HK-2 (cell line): Measurements from ENCODE around the gene PEX6.
"Not testable (repeated sequence)": the region's sequence is repeated elsewhere in the genome, so short reads cannot be mapped to it uniquely, and the experiment has no call there.

Source experiments
- DNase-seq: peaks from one replicate; pipeline ENCODE4 v3.0.0-alpha.2; 2018; ENCODE audit not compliant: unreplicated experiment

PEX6 gene

GRCh38 chr6:42978839-42979522, at the start of gene PEX6:
PEX6 (minus strand) TSS chr6:42979181; CDS start chr6:42979150, 31 bp downstream.
- DNase-seq: peak; percentile 90

- DNase-seq: no peak
Observed at GRCh38 chr6:43026365-43026764, 47.4 kb upstream of the PEX6 start.

DNA sequence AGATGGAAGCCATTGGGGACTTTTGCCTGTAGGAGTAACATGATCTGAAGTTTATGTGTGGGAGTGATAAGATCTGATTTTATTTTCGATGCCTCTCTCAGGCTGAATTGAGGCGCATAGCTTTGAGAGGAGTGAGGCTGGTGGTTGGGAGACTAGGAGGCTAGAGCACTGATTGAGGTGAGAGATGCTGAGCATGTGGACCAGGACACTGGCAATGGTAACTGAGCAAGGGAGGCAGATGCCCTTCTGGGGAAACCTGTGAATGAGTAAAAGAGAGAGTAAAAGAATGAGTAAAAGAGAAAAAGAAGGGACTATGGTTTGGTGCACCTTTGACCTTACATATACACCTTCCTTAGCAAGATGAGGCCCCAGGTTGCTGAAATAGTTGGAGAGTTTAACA, 45.5 kb upstream of the PEX6 start:
- DNase-seq: no peak

DNA sequence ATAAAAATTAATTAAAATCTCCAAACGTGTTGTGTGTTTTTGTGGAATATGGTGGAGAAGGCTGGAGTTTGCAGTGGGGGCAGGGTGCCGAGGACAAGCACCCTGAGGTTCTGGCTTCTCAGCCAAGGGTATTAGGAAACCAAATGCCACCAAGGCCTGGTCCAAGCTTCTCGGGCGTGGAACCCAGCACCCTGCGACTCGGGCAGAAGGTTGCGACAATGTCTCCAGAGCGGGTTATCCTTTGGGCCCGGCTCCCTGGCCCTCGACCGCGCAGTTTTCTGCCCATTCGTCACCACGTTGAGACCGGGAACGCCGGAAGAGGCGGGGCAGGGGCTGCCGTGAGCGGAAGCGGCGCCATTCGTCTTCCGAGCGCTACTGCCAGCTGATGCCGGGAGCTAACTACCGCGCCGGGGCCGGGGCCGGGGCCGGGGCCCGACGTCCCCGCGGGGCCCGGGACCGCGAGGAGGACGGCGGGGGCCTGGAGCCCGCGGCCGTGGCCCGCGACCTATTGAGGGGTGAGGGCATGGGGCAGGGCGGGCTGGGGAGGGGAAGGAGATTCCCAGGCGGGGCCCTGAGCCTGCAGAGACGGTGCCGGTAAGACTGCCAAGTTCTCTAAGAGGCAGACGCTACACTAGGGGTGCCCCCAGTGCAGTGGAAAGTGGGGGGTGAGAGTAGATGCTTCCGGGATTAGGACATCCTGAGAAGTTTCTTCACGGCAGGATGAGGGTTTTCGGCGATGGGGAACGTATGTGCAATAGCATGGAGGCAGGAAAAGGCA, 42.5 kb upstream of the PEX6 start, which contains the start of gene RRP36:
TSS of gene RRP36 (plus strand) at position 354 of the 778 bp plus-strand sequence. CDS start at position 386, 32 bp downstream.
- peak; percentile 84 for DNase-seq

GRCh38 chr6:43020847-43021246, 41.9 kb upstream of the PEX6 start:
- no peak for DNase-seq

DNA sequence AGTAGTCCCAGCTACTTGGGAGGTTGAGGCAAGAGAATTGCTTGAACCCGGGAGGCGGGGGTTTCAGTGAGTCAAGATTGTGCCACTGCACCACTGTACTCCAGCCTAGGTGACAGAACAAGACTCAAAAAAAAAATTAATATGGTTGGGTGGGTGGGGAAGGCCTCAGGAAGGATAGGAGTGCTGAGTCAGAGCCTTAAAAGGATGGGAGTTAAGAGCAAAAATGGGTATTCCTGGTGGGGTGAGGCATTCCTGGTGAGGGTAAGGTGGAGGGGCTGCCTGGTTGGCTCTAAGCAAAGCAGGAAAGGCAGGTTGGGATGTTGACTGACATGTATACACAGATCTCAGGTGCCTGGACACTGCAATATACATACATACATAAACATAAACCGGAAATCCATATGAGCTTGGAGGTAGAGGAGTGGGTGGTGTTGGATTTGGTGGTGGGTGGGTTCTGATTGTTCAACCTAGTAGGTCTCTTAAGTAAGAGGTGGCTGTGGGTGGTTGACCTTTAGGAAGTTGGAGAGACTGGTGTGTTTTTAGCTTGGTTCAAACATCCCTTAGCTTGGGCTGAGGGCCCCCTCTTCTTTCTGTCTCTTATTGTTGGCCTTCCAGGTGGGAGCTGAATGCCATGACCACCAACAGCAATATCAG, 41.2 kb upstream of the PEX6 start:
- DNase-seq: no peak

- no peak for DNase-seq
Observed at GRCh38 chr6:43019152-43019551, 40.2 kb upstream of the PEX6 start.

DNA sequence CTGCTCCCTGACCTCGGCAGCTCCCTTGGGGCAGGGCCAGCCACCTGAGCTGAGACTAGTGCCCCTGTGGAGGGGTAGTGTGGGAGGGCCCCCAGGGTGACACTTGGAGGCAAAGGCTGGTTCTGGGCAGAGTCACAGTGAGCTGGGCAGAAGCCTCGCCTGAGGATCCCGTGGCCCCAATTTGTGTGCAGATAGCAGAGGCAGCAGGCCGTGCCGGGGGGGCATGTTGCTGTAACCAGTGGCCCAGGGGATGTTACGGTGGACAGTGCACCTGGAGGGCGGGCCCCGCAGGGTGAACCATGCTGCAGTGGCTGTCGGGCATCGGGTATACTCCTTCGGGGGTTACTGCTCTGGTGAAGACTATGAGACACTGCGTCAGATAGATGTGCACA, 38.0 kb upstream of the PEX6 start:
- DNase-seq: no peak

DNA sequence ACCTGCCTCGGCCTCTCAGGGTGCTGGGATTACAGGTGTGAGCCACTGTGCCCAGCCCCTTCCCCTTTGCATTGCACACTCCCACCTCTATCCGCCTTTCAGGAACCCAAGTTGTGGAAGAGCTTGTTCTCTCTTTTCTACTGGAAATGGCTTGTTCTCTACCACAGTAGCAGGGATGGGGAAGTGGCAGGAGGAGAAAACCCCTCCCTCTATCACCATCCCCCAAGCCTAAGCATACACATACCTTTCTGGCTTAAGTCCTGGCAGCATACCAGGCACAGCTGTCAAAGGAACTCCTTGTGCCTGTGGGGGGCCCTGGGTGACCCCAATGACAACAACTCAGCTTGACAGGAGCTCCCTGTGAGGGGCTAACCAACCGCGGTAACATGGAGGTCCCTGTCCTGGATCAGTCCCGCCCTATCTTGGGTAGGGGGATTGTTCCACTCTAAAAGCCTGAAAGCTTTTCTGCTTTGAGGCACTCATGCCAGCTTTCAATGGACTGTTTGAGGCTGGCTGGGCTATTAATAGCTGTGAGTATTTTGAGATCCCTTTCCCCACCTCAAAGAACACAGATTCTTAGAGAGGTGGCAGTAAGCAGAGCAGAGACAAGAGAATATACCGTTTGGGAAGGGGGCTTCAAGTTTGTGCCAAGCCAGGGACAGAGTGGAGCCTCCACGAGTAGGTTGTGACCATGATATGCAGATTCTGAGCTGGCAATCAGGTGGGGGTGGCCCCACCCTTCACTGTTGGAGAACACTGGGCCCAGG, 37.4 kb upstream of the PEX6 start:
- no peak for DNase-seq

DNA sequence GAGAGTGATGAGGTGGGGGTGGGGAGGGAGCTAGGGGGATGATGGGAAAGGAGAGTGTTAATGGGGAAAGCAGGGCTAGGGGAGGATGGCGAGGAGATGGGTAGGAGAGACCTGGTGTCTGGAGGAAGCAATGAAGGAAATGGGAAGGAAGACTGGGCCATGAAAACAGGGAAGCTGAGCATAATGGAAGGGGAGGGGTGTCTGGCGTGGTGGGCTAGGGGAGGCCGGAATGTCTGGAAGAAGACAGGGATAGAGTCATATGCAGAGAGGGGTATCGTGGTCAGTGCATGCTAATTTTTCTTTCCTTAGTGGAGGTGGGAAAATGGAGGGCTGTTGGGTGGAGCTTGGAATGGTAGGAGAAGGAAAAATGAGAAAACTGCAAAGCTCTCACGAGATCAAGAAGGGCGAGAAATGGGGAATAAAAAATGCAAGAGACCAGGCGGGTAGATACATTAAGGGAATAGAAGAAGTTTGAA, 35.5 kb upstream of the PEX6 start:
- DNase-seq: no peak

DNA sequence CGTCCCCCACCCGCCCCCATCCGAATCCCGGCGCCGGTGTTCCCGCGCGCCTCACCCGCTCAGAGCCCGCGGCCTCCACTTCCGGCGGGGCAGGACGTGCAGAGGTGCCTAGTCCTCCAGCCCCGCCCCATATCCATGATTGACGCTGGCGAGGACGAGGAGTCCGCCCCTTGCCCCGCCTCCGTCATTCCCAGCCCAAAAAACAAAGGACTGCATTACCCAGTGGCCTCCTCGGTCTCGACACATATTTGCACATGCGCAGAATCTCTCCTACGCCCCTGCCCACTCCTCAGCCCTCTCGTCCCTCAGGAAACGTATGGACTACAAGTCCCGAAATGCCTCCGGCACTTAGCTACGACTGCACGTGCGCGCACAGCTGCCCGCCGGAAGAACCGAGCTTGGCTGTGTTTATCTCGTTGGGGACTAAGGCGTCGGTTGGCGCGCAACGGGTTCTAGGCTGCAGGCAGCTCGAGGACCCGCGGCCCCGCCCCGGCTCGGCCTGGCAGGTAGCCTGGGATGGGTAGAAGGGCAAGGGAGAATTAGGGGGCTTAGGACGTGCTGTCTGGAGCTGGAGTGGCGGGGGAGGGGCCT, 35.0 kb upstream of the PEX6 start, which contains the start of the genes KLHDC3 and MEA1:
TSS of gene KLHDC3 (plus strand) at position 407 of the 591 bp plus-strand sequence. CDS start 2,944 bp downstream, outside the sequence.
TSS of gene MEA1 (minus strand) at position 104 of the 591 bp plus-strand sequence. CDS start 133 bp downstream, outside the sequence.
- peak; percentile 99 for DNase-seq

GRCh38 chr6:43013097-43013842, 34.3 kb upstream of the PEX6 start:
- DNase-seq: peak; percentile 20

- DNase-seq: no peak
Observed at GRCh38 chr6:43012364-43012763, 33.4 kb upstream of the PEX6 start.

- DNase-seq: no peak
Observed at GRCh38 chr6:43011207-43011606, 32.2 kb upstream of the PEX6 start.

GRCh38 chr6:43009124-43009523, 30.1 kb upstream of the PEX6 start:
- DNase-seq: peak; percentile 26

DNA sequence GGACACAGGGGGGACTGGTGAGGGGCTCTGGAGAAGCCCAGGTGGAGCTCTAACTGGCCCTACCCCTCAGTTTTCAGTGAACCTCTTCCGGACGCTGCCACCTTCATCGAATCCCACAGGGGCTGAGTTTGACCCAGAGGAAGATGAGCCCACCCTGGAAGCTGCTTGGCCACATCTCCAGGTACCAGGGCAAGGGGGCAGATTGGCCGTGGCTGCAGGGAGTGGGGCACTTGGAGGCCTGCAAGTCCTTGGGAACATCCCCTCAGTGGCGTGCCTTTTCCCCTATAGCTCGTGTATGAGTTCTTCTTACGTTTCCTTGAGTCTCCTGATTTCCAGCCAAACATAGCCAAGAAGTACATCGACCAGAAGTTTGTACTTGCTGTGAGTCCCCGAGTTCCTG, 28.1 kb upstream of the PEX6 start:
- no peak for DNase-seq

GRCh38 chr6:43006251-43006650, 27.3 kb upstream of the PEX6 start:
- no peak for DNase-seq

DNA sequence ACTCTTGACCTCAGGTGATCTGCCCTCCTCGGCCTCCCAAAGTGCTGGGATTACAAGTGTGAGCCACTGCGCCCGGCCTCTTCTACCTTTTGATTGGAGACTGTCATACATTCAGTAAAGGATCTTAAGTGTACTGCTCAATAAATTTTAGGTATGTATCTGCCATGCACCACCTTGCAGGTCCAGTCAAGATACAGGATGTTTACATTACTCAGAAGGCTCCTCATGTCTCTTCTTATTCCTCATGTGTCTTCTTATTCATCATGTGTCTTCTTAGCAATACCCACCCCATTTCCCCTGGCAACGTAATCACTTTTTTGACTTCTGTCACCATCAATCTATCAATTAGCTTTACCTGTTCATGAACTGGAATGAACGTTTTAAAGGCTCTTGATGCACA, 26.9 kb upstream of the PEX6 start:
- no peak for DNase-seq

DNA sequence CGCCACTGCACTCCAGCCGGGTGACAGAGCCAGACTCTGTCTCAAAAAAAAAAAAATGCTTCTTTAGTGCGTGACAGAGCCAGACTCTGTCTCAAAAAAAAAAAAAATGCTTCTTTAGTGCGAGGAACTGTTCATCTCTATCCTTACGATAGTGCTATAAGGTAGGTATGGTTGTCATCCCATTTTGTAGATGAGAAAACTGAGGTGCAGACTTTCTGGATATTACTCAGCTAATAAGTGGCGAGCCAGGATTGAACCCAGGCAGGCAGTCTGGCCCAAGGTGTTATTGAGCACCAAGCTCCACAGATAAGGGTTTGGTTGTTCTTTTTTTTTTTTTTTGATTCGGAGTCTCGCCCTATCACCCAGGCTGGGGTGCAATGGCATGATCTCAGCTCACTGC, 22.9 kb upstream of the PEX6 start:
- no peak for DNase-seq

DNA sequence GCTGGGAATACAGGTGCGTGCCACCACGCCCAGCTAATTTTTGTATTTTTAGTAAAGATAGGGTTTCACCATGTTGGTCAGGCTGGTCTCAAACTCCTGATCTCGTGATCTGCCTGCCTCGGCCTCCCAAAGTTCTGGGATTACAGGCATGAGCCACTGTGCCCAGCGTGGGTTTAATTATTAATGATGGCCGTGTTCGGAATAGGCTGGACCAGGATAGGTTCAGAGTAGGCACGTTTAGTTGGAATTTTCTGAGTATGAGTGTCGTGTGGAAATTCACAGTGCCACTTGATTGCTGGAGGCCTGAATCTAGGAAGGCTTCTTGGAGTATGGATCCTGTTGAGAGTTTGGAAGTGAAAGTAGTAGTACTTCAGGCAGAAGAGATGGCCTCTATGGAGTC, 19.2 kb upstream of the PEX6 start:
- not testable (repeated sequence) for DNase-seq
